AG09309 (cell line): ENCODE results near the gene TALDO1.

Experiments used
- DNase-seq: peaks from one replicate; pipeline ENCODE4 v3.0.0-alpha.2; 2010; ENCODE audit warnings: low read depth
- H3K4me3 ChIP-seq: 2 replicates; pipeline ENCODE4 v1.5.1; 2011; ENCODE audit warnings: mild to moderate bottlenecking, low read depth, low read length, moderate library complexity; ENCODE audit not compliant: control insufficient read depth
- CTCF ChIP-seq: IDR thresholded peaks from 2 replicates; pipeline ENCODE4 v1.5.1; 2011; ENCODE audit warnings: mild to moderate bottlenecking, low read depth, low read length, inconsistent platforms; ENCODE audit not compliant: insufficient read depth, control insufficient read depth; ENCODE audit errors: missing control alignments

The TALDO1 gene

GRCh38 chr11:706957-707816, 40.1 kb upstream of the TALDO1 start:
- DNase-seq: no peak
- peak overlapping the region; percentile 85 for H3K4me3 ChIP-seq
- peak; percentile 15 for TF ChIP-seq CTCF

GRCh38 chr11:707817-708420, 39.3 kb upstream of the TALDO1 start:
- no peak for DNase-seq
- TF ChIP-seq CTCF: no peak
- no peak overlapping the region for H3K4me3 ChIP-seq

GRCh38 chr11:708511-708910, 38.8 kb upstream of the TALDO1 start:
- TF ChIP-seq CTCF: no peak
- no peak for DNase-seq
- no peak overlapping the region for H3K4me3 ChIP-seq

GRCh38 chr11:709109-709997, 37.9 kb upstream of the TALDO1 start:
- no peak overlapping the region for H3K4me3 ChIP-seq
- no peak for DNase-seq
- no peak for TF ChIP-seq CTCF

- H3K4me3 ChIP-seq: no peak overlapping the region
- no peak for TF ChIP-seq CTCF
- no peak for DNase-seq
These were observed 32.8 kb upstream of the TALDO1 start for GRCh38 chr11:714436-714835.

- DNase-seq: no peak
- H3K4me3 ChIP-seq: no peak overlapping the region
- no peak for TF ChIP-seq CTCF
These were observed 27.8 kb upstream of the TALDO1 start for GRCh38 chr11:719214-720016.
